HEK293 (cell line): ENCODE measurements around the gene APBB2.

ENCODE experiments used
- CTCF ChIA-PET: fragments of 350-600 bp; formaldehyde crosslinking; extraction: SDS; loops from one replicate; lab custom pipeline; 2021; ENCODE audit warnings: antibody characterized with exemption; lab: Yijun Ruan, JAX
- POLR2A ChIA-PET: fragments of 300-600 bp; formaldehyde crosslinking; extraction: SDS; loops from one replicate; lab custom pipeline; 2020; ENCODE audit warnings: antibody characterized with exemption, inconsistent platforms; lab: Yijun Ruan, JAX
- H3K27ac ChIP-seq: fragments of 200-500 bp; sonication (Bioruptor generic); 2 replicates; pipeline ENCODE4 v1.5.1; 2014; ENCODE audit warnings: low read depth, low read length, control low read depth, inconsistent platforms; ENCODE audit errors: extremely low read depth
- H3K36me3 ChIP-seq, 2 experiments: fragments of 200-500 bp in 1 of 2; sonication (Bioruptor generic) in 1 of 2; 1 replicate in 1 of 2; 2 replicates in 1 of 2; pipeline ENCODE4 v1.5.1; 2014 to 2017; ENCODE audit warnings: inconsistent platforms in 2 of 2, low read length in 2 of 2; ENCODE audit not compliant: control insufficient read depth in 2 of 2, insufficient read depth in 1 of 2
- H3K4me1 ChIP-seq: fragments of 200-500 bp; sonication (Bioruptor generic); 2 replicates; pipeline ENCODE4 v1.5.1; 2014; ENCODE audit warnings: mild to moderate bottlenecking, low read length, inconsistent platforms; ENCODE audit not compliant: control insufficient read depth, insufficient read depth
- H3K4me3 ChIP-seq: 2 replicates; pipeline ENCODE4 v1.5.1; 2011; ENCODE audit warnings: low read depth, mild to moderate bottlenecking, control low read depth, low read length, moderate library complexity
- H3K9me3 ChIP-seq: fragments of 200-500 bp; sonication (Bioruptor generic); 2 replicates; pipeline ENCODE4 v1.5.1; 2014; ENCODE audit warnings: low read depth, low read length, inconsistent platforms; ENCODE audit not compliant: control insufficient read depth, insufficient read depth
- KLF8 ChIP-seq: fragments of 450-650 bp; formaldehyde crosslinking; IDR thresholded peaks from 2 replicates; pipeline ENCODE4 v1.5.1; 2016; ENCODE audit warnings: missing biosample characterization, missing genetic modification characterization
- SP2 ChIP-seq: fragments of 450-650 bp; formaldehyde crosslinking; IDR thresholded peaks from 2 replicates; pipeline ENCODE4 v1.5.1; 2016; ENCODE audit warnings: missing biosample characterization, missing genetic modification characterization
- ZNF239 ChIP-seq: fragments of 450-650 bp; formaldehyde crosslinking; IDR thresholded peaks from 2 replicates; pipeline ENCODE4 v1.5.1; 2016; ENCODE audit warnings: missing biosample characterization, missing genetic modification characterization
- ZNF558 ChIP-seq: fragments of 450-650 bp; formaldehyde crosslinking; IDR thresholded peaks from 2 replicates; pipeline ENCODE4 v1.5.1; 2016; ENCODE audit warnings: missing biosample characterization, missing genetic modification characterization
- ZNF623 ChIP-seq: fragments of 450-650 bp; formaldehyde crosslinking; IDR thresholded peaks from 2 replicates; pipeline ENCODE4 v1.5.1; 2016; ENCODE audit warnings: missing biosample characterization, missing genetic modification characterization
- ZSCAN30 ChIP-seq: fragments of 450-650 bp; IDR thresholded peaks from 2 replicates; pipeline ENCODE4 v1.5.1; 2018; ENCODE audit warnings: missing biosample characterization, mild to moderate bottlenecking, missing genetic modification characterization, moderate library complexity
- TF ChIP-seq, protein P1 (sequence below): fragments of 450-650 bp; formaldehyde crosslinking; IDR thresholded peaks from 2 replicates; pipeline ENCODE4 v1.5.1; 2016; ENCODE audit warnings: missing biosample characterization, missing genetic modification characterization
- TF ChIP-seq, protein P2 (sequence below): fragments of 450-650 bp; formaldehyde crosslinking; IDR thresholded peaks from 2 replicates; pipeline ENCODE4 v1.5.1; 2016; ENCODE audit warnings: missing biosample characterization, missing genetic modification characterization
- TF ChIP-seq, protein P3 (sequence below): fragments of 450-650 bp; formaldehyde crosslinking; IDR thresholded peaks from 2 replicates; pipeline ENCODE4 v1.5.1; 2016; ENCODE audit warnings: missing biosample characterization, missing genetic modification characterization
- TF ChIP-seq, protein P4 (sequence below): fragments of 450-650 bp; formaldehyde crosslinking; IDR thresholded peaks from 2 replicates; pipeline ENCODE4 v1.5.1; 2016; ENCODE audit warnings: missing biosample characterization, missing genetic modification characterization
- TF ChIP-seq, protein P5 (sequence below): fragments of 450-650 bp; formaldehyde crosslinking; IDR thresholded peaks from 2 replicates; pipeline ENCODE4 v1.5.1; 2016; ENCODE audit warnings: missing biosample characterization, missing genetic modification characterization, borderline replicate concordance
- TF ChIP-seq, protein P6 (sequence below): fragments of 450-650 bp; formaldehyde crosslinking; IDR thresholded peaks from 2 replicates; pipeline ENCODE4 v1.5.1; 2016; ENCODE audit warnings: missing biosample characterization, missing genetic modification characterization

Gene APBB2

GRCh38 chr4:41015016-41015675 is 199.2 kb downstream of the APBB2 start (continued):
- TF ChIP-seq, protein P1, sequence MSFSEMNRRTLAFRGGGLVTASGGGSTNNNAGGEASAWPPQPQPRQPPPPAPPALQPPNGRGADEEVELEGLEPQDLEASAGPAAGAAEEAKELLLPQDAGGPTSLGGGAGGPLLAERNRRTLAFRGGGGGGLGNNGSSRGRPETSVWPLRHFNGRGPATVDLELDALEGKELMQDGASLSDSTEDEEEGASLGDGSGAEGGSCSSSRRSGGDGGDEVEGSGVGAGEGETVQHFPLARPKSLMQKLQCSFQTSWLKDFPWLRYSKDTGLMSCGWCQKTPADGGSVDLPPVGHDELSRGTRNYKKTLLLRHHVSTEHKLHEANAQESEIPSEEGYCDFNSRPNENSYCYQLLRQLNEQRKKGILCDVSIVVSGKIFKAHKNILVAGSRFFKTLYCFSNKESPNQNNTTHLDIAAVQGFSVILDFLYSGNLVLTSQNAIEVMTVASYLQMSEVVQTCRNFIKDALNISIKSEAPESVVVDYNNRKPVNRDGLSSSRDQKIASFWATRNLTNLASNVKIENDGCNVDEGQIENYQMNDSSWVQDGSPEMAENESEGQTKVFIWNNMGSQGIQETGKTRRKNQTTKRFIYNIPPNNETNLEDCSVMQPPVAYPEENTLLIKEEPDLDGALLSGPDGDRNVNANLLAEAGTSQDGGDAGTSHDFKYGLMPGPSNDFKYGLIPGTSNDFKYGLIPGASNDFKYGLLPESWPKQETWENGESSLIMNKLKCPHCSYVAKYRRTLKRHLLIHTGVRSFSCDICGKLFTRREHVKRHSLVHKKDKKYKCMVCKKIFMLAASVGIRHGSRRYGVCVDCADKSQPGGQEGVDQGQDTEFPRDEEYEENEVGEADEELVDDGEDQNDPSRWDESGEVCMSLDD (tag by site-specific recombination) = no peak
- no peak for TF ChIP-seq KLF8 (tag by site-specific recombination)
- no peak for TF ChIP-seq ZNF623 (tag by site-specific recombination)
- TF ChIP-seq, protein P2, sequence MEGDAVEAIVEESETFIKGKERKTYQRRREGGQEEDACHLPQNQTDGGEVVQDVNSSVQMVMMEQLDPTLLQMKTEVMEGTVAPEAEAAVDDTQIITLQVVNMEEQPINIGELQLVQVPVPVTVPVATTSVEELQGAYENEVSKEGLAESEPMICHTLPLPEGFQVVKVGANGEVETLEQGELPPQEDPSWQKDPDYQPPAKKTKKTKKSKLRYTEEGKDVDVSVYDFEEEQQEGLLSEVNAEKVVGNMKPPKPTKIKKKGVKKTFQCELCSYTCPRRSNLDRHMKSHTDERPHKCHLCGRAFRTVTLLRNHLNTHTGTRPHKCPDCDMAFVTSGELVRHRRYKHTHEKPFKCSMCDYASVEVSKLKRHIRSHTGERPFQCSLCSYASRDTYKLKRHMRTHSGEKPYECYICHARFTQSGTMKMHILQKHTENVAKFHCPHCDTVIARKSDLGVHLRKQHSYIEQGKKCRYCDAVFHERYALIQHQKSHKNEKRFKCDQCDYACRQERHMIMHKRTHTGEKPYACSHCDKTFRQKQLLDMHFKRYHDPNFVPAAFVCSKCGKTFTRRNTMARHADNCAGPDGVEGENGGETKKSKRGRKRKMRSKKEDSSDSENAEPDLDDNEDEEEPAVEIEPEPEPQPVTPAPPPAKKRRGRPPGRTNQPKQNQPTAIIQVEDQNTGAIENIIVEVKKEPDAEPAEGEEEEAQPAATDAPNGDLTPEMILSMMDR (tag by site-specific recombination) = no peak

DNA sequence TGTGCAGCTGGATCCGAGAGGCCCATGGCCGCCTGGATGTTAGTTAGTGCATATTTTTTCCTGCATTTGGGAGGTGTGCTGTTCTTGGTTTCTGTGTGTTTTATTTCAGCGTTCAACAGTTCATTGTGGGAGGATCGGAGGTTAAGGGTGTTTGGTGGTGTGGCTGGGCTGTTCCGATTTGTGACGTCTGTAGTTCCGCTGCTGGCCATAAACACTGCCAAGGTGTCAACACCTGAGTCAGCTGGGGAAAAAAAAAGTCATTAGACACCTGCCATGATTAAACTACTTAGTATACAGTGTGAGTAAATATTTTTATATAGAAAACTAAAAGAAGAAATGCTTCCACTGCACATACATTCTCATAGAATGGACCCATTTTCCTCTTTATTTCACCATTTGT is 200.2 kb downstream of the APBB2 start:
- TF ChIP-seq, protein P3, sequence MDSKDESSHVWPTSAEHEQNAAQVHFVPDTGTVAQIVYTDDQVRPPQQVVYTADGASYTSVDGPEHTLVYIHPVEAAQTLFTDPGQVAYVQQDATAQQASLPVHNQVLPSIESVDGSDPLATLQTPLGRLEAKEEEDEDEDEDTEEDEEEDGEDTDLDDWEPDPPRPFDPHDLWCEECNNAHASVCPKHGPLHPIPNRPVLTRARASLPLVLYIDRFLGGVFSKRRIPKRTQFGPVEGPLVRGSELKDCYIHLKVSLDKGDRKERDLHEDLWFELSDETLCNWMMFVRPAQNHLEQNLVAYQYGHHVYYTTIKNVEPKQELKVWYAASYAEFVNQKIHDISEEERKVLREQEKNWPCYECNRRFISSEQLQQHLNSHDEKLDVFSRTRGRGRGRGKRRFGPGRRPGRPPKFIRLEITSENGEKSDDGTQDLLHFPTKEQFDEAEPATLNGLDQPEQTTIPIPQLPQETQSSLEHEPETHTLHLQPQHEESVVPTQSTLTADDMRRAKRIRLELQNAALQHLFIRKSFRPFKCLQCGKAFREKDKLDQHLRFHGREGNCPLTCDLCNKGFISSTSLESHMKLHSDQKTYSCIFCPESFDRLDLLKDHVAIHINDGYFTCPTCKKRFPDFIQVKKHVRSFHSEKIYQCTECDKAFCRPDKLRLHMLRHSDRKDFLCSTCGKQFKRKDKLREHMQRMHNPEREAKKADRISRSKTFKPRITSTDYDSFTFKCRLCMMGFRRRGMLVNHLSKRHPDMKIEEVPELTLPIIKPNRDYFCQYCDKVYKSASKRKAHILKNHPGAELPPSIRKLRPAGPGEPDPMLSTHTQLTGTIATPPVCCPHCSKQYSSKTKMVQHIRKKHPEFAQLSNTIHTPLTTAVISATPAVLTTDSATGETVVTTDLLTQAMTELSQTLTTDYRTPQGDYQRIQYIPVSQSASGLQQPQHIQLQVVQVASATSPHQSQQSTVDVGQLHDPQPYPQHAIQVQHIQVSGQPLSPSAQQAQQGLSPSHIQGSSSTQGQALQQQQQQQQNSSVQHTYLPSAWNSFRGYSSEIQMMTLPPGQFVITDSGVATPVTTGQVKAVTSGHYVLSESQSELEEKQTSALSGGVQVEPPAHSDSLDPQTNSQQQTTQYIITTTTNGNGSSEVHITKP = no peak
- TF ChIP-seq ZSCAN30 (no peak), ZNF239 (no peak), ZNF558 (tag by site-specific recombination) (no peak), SP2 (tag by site-specific recombination) (no peak)
- TF ChIP-seq, protein P4, sequence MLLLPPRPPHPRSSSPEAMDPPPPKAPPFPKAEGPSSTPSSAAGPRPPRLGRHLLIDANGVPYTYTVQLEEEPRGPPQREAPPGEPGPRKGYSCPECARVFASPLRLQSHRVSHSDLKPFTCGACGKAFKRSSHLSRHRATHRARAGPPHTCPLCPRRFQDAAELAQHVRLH (tag by site-specific recombination) = no peak
- TF ChIP-seq, protein P5, sequence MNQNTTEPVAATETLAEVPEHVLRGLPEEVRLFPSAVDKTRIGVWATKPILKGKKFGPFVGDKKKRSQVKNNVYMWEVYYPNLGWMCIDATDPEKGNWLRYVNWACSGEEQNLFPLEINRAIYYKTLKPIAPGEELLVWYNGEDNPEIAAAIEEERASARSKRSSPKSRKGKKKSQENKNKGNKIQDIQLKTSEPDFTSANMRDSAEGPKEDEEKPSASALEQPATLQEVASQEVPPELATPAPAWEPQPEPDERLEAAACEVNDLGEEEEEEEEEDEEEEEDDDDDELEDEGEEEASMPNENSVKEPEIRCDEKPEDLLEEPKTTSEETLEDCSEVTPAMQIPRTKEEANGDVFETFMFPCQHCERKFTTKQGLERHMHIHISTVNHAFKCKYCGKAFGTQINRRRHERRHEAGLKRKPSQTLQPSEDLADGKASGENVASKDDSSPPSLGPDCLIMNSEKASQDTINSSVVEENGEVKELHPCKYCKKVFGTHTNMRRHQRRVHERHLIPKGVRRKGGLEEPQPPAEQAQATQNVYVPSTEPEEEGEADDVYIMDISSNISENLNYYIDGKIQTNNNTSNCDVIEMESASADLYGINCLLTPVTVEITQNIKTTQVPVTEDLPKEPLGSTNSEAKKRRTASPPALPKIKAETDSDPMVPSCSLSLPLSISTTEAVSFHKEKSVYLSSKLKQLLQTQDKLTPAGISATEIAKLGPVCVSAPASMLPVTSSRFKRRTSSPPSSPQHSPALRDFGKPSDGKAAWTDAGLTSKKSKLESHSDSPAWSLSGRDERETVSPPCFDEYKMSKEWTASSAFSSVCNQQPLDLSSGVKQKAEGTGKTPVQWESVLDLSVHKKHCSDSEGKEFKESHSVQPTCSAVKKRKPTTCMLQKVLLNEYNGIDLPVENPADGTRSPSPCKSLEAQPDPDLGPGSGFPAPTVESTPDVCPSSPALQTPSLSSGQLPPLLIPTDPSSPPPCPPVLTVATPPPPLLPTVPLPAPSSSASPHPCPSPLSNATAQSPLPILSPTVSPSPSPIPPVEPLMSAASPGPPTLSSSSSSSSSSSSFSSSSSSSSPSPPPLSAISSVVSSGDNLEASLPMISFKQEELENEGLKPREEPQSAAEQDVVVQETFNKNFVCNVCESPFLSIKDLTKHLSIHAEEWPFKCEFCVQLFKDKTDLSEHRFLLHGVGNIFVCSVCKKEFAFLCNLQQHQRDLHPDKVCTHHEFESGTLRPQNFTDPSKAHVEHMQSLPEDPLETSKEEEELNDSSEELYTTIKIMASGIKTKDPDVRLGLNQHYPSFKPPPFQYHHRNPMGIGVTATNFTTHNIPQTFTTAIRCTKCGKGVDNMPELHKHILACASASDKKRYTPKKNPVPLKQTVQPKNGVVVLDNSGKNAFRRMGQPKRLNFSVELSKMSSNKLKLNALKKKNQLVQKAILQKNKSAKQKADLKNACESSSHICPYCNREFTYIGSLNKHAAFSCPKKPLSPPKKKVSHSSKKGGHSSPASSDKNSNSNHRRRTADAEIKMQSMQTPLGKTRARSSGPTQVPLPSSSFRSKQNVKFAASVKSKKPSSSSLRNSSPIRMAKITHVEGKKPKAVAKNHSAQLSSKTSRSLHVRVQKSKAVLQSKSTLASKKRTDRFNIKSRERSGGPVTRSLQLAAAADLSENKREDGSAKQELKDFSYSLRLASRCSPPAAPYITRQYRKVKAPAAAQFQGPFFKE (tag by site-specific recombination) = no peak
- TF ChIP-seq, protein P6, sequence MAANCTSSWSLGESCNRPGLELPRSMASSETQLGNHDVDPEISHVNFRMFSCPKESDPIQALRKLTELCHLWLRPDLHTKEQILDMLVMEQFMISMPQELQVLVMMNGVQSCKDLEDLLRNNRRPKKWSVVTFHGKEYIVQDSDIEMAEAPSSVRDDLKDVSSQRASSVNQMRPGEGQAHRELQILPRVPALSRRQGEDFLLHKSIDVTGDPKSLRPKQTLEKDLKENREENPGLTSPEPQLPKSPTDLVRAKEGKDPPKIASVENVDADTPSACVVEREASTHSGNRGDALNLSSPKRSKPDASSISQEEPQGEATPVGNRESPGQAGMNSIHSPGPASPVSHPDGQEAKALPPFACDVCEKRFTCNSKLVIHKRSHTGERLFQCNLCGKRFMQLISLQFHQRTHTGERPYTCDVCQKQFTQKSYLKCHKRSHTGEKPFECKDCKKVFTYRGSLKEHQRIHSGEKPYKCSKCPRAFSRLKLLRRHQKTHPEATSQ = no peak
- CTCF ChIA-PET = interaction anchor here (1.1 kb wide), 1 partner anchor 84 kb away, joined by 3 read pairs; no protein-coding TSS in a partner anchor
- POLR2A ChIA-PET = no interaction called here
- Histone ChIP-seq H3K27ac (no peak overlapping the region), H3K9me3 (no peaks in the 10 kb centered on the region), H3K36me3 (no peaks in the 10 kb centered on the region), H3K4me3 (no peak overlapping the region), H3K4me1 (no peaks in the 10 kb centered on the region)
